Measurements from ENCODE around the gene ATP11B. TPM values are rescaled to one million over a fixed set of nuclear protein-coding genes. Genes with fewer than 3 reads are reported as not detected.

Gene ATP11B
- total RNA-seq, 1 donor from 2014 or later: 42.8 TPM

DNA sequence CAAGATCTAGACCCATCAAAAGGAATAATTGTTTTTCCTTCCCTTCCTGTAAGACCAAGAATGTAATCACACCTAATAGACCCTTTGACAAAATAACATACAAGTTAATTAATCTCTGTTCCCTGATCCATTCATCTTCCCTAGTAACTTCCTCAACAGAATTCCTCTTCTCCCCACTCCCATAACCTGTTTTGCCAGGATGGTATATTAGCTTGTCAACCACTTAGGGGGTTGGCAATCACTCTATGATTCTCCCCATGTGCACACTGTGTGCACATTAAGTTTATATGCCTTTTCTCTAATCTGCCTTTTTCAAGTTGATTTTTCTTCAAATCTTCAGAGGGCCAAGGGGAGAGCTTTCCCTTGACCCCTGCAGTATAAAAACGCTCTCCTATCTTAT lies 2.7 kb upstream of the ATP11B start:
- no peak overlapping the region for H3K27ac ChIP-seq (ENCODE audit: low read depth, low read length)
- FAIRE-seq (no peak), DNase-seq (ENCODE audit: low read depth) (no peak)
- Mint-ChIP-seq H3K27ac (ENCODE audit: unreplicated experiment) (no peak overlapping the region), H3K4me3 (ENCODE audit: unreplicated experiment) (no peak overlapping the region), H3K4me1 (ENCODE audit: low read depth, unreplicated experiment) (peaks cover 5% of the 10 kb centered on the region), H3K9me3 (ENCODE audit: unreplicated experiment) (no peaks in the 10 kb centered on the region), H3K36me3 (ENCODE audit: low read depth, unreplicated experiment) (no peaks in the 10 kb centered on the region), H3K27me3 (ENCODE audit: low read depth, unreplicated experiment) (peaks cover 7% of the 10 kb centered on the region)
- H3K79me2 ChIP-seq (ENCODE audit: insufficient read depth, low read length): peaks cover 18% of the 10 kb centered on the region
- H3K4me2 ChIP-seq (ENCODE audit: low read length): no peak overlapping the region
- no peak for TF ChIP-seq EZH2 (IDR thresholded peaks at IDR 0.05; ENCODE audit: insufficient read depth, low read length)
- no peak for TF ChIP-seq CTCF (IDR thresholded peaks at IDR 0.05; ENCODE audit: insufficient read depth, low read depth, low read length)
- no peak overlapping the region for H3K4me3 ChIP-seq (ENCODE audit: insufficient read depth, low read depth, low read length)
- H3K36me3 ChIP-seq (ENCODE audit: insufficient read depth, low read length): no peaks in the 10 kb centered on the region
- H3K9ac ChIP-seq (ENCODE audit: low read length): no peak overlapping the region
- H3K9me3 ChIP-seq (ENCODE audit: insufficient read depth, low read depth, low read length): no peaks in the 10 kb centered on the region
- peaks cover 16% of the 10 kb centered on the region for H3K4me1 ChIP-seq (ENCODE audit: insufficient read depth, low read length)
- H3K27me3 ChIP-seq (ENCODE audit: insufficient read depth, low read length): peaks cover 8% of the 10 kb centered on the region
- H4K20me1 ChIP-seq (ENCODE audit: insufficient read depth, low read length): peaks cover 9% of the 10 kb centered on the region
- no peak overlapping the region for H2AFZ ChIP-seq (ENCODE audit: low read depth, low read length)

DNA sequence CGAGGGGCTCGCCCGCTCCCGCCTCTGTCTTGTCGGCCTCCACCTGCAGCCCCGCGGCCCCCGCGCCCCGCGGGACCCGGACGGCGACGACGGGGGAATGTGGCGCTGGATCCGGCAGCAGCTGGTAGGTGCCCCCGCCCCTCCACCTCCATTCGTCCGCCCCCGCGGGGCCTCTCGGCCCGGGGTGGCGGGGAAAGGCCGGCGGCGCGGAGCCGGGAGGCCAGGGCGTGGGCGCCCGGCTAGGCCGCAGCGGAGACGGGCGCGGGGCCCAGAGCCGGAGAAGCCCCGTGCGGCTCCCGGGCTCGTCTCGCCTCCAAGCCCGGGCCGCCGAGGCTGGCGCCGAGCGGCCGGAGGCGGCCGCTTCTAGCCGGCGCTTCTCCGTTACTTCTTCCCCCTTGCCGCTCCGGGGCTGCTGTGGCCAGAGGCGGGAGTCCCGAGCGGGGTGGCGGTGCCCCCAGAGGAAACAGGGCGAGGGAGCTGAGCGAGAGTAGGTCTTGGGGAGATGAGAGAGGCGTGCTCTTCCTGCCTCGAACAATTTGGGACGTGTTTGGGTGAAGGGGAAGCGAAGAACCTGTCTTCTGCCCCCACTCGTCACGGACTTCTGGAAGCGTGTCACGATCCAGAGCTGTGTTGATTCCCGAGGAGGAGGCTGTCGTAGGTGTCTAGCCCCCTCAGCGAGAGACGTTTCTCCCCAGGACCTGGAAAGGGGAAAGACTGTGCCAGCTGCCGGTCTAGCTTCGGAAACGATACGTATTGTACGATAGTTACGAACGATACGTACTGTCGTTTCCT lies 555 bp downstream of the ATP11B start:
- peak; percentile 30 for DNase-seq (ENCODE audit: low read depth)
- Histone ChIP-seq H3K79me2 (ENCODE audit: insufficient read depth, low read length) (peaks cover 50% of the 10 kb centered on the region), H3K9ac (ENCODE audit: low read length) (peak overlapping the region; percentile 86), H4K20me1 (ENCODE audit: insufficient read depth, low read length) (peaks cover 32% of the 10 kb centered on the region), H2AFZ (ENCODE audit: low read depth, low read length) (peak overlapping the region; percentile 57), H3K9me3 (ENCODE audit: insufficient read depth, low read depth, low read length) (no peaks in the 10 kb centered on the region), H3K4me2 (ENCODE audit: low read length) (peak overlapping the region; percentile 89), H3K4me3 (ENCODE audit: insufficient read depth, low read depth, low read length) (peak overlapping the region; percentile 77), H3K27me3 (ENCODE audit: insufficient read depth, low read length) (peaks cover 8% of the 10 kb centered on the region), H3K27ac (ENCODE audit: low read depth, low read length) (peak overlapping the region; percentile 79), H3K36me3 (ENCODE audit: insufficient read depth, low read length) (no peaks in the 10 kb centered on the region), H3K4me1 (ENCODE audit: insufficient read depth, low read length) (peaks cover 10% of the 10 kb centered on the region)
- H3K9me3 Mint-ChIP-seq (ENCODE audit: unreplicated experiment): no peaks in the 10 kb centered on the region
- peaks cover 7% of the 10 kb centered on the region for H3K4me1 Mint-ChIP-seq (ENCODE audit: low read depth, unreplicated experiment)
- H3K4me3 Mint-ChIP-seq (ENCODE audit: unreplicated experiment): peak overlapping the region; percentile 96
- H3K27ac Mint-ChIP-seq (ENCODE audit: unreplicated experiment): peak overlapping the region; percentile 83
- peaks cover 6% of the 10 kb centered on the region for H3K27me3 Mint-ChIP-seq (ENCODE audit: low read depth, unreplicated experiment)
- no peaks in the 10 kb centered on the region for H3K36me3 Mint-ChIP-seq (ENCODE audit: low read depth, unreplicated experiment)
- TF ChIP-seq CTCF (IDR thresholded peaks at IDR 0.05; ENCODE audit: insufficient read depth, low read depth, low read length) (no peak), EZH2 (IDR thresholded peaks at IDR 0.05; ENCODE audit: insufficient read depth, low read length) (no peak)
- FAIRE-seq: no peak
